K562 (cell line): ENCODE data around the gene KRT80. TPM values are rescaled to one million over a fixed set of nuclear protein-coding genes. Genes with fewer than 3 reads are reported as not detected.

ENCODE experiments used
- CAMTA2 ChIP-seq: fragments of 250-450 bp; sonication (Bioruptor Pico); conservative IDR thresholded peaks from 2 replicates; pipeline ENCODE4 v1.5.1; 2022
- CBX1 ChIP-seq: sonication (generic); IDR thresholded peaks from 2 replicates; pipeline ENCODE4 v1.6.1; 2016; ENCODE audit warnings: antibody characterized with exemption, low read depth, mild to moderate bottlenecking
- MLX ChIP-seq, 2 experiments: fragments of 450-650 bp in 1 of 2; sonication (generic) in 1 of 2; formaldehyde crosslinking; conservative IDR thresholded peaks; 2 replicates each; pipeline versions ENCODE4 v1.4.0 to v1.8.1; 2020 to 2022; ENCODE audit warnings: mild to moderate bottlenecking in 1 of 2, missing genetic modification reagents in 1 of 2
- NCOA4 ChIP-seq: fragments of 450-650 bp; IDR thresholded peaks from 2 replicates; pipeline ENCODE4 v1.6.1; 2018; ENCODE audit warnings: mild to moderate bottlenecking; ENCODE audit not compliant: partially characterized antibody
- ZBTB49 ChIP-seq: sonication (generic); formaldehyde crosslinking; IDR thresholded peaks from 2 replicates; pipeline ENCODE4 v1.8.0; 2022; ENCODE audit warnings: missing genetic modification reagents, mild to moderate bottlenecking, borderline replicate concordance
- ZNF124 ChIP-seq: sonication (generic); formaldehyde crosslinking; IDR thresholded peaks from 2 replicates; pipeline ENCODE4 v1.8.1; 2022; ENCODE audit warnings: missing genetic modification reagents
- ZNF133 ChIP-seq: fragments of 250-450 bp; sonication (Bioruptor Pico); IDR thresholded peaks from 2 replicates; pipeline ENCODE4 v1.4.0; 2020; ENCODE audit warnings: mild to moderate bottlenecking
- polyA plus RNA-seq, 8 experiments: library from polyadenylated mRNA; depleted of rRNA in 4 of 8; stranded (reverse) in 5 of 8; unstranded in 3 of 8; fragments of >200 nt; fragmentation: Nextera tagmentation in 2 of 8; fragmentation: Illumina TruSeq in 1 of 8; extraction: Ambion mirVana in 2 of 8; extraction: Trizol in 1 of 8; gene quantifications; 2 replicates each; pipeline versions ENCODE4 v1.2.1 to v1.2.3, GENCODE V29; 2011 to 2014; ENCODE audit warnings: inconsistent platforms in 1 of 8, missing spikeins in 1 of 8
- total RNA-seq, 7 experiments: library from RNA; depleted of rRNA in 6 of 7; stranded (reverse); fragments of >200 nt in 6 of 7; fragmentation: Illumina TruSeq in 2 of 7; extraction: Trizol in 2 of 7; gene quantifications; 2 replicates each; pipeline versions ENCODE4 v1.2.1 to v1.2.3, GENCODE V29; 2011 to 2021; ENCODE audit warnings: low replicate concordance in 1 of 7
- TF ChIP-seq, protein P1 (sequence below): sonication (generic); formaldehyde crosslinking; IDR thresholded peaks from 2 replicates; pipeline ENCODE4 v1.9.0; 2022; ENCODE audit warnings: mild to moderate bottlenecking, missing genetic modification reagents
- TF ChIP-seq, protein P2 (sequence below), 3 experiments: fragments of 200-800 bp in 1 of 3; fragments of 250-450 bp in 1 of 3; fragments of 450-650 bp in 1 of 3; sonication (Bioruptor Pico) in 1 of 3; sonication (Bioruptor generic) in 1 of 3; formaldehyde crosslinking in 1 of 3; IDR thresholded peaks; 2 replicates each; pipeline versions ENCODE4 v1.6.1 to v1.8.0; 2016 to 2022; ENCODE audit warnings: mild to moderate bottlenecking in 2 of 3, missing genetic modification characterization in 2 of 3, missing compliant biosample characterization in 1 of 3, moderate library complexity in 1 of 3
- TF ChIP-seq, protein P3 (sequence below): sonication (generic); formaldehyde crosslinking; IDR thresholded peaks from 2 replicates; pipeline ENCODE4 v1.9.0; 2022; ENCODE audit warnings: mild to moderate bottlenecking, missing genetic modification reagents
- TF ChIP-seq, protein P4 (sequence below): fragments of 450-650 bp; conservative IDR thresholded peaks from 2 replicates; pipeline ENCODE4 v1.6.1; 2016; ENCODE audit warnings: missing genetic modification characterization, low read depth, mild to moderate bottlenecking, control low read depth, missing compliant biosample characterization

Gene KRT80
- total and polyA plus RNA-seq, 9 of the 15 experiments (the other 6 are each of a cell fraction or from before 2014, with no cell fraction given) = not detected

GRCh38 chr12:52232203-52232673 is 40.4 kb upstream of the KRT80 start (continued):
- TF ChIP-seq ZBTB49 (CRISPR knock-in tag) (no peak), ZNF133 (no peak), ZNF124 (CRISPR knock-in tag) (no peak), MLX (CRISPR knock-in tag; conservative IDR thresholded peaks at IDR 0.05) (no peak), NCOA4 (no peak), CBX1 (no peak), CAMTA2 (CRISPR knock-in tag) (no peak)
- TF ChIP-seq, protein P1, sequence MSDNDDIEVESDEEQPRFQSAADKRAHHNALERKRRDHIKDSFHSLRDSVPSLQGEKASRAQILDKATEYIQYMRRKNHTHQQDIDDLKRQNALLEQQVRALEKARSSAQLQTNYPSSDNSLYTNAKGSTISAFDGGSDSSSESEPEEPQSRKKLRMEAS = no peak
- TF ChIP-seq, protein P2, sequence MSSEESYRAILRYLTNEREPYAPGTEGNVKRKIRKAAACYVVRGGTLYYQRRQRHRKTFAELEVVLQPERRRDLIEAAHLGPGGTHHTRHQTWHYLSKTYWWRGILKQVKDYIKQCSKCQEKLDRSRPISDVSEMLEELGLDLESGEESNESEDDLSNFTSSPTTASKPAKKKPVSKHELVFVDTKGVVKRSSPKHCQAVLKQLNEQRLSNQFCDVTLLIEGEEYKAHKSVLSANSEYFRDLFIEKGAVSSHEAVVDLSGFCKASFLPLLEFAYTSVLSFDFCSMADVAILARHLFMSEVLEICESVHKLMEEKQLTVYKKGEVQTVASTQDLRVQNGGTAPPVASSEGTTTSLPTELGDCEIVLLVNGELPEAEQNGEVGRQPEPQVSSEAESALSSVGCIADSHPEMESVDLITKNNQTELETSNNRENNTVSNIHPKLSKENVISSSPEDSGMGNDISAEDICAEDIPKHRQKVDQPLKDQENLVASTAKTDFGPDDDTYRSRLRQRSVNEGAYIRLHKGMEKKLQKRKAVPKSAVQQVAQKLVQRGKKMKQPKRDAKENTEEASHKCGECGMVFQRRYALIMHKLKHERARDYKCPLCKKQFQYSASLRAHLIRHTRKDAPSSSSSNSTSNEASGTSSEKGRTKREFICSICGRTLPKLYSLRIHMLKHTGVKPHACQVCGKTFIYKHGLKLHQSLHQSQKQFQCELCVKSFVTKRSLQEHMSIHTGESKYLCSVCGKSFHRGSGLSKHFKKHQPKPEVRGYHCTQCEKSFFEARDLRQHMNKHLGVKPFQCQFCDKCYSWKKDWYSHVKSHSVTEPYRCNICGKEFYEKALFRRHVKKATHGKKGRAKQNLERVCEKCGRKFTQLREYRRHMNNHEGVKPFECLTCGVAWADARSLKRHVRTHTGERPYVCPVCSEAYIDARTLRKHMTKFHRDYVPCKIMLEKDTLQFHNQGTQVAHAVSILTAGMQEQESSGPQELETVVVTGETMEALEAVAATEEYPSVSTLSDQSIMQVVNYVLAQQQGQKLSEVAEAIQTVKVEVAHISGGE (CRISPR knock-in tag; IDR thresholded peaks at IDR 0.05) = no peak
- TF ChIP-seq, protein P3, sequence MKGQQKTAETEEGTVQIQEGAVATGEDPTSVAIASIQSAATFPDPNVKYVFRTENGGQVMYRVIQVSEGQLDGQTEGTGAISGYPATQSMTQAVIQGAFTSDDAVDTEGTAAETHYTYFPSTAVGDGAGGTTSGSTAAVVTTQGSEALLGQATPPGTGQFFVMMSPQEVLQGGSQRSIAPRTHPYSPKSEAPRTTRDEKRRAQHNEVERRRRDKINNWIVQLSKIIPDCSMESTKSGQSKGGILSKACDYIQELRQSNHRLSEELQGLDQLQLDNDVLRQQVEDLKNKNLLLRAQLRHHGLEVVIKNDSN (CRISPR knock-in tag) = no peak
- TF ChIP-seq, protein P4, sequence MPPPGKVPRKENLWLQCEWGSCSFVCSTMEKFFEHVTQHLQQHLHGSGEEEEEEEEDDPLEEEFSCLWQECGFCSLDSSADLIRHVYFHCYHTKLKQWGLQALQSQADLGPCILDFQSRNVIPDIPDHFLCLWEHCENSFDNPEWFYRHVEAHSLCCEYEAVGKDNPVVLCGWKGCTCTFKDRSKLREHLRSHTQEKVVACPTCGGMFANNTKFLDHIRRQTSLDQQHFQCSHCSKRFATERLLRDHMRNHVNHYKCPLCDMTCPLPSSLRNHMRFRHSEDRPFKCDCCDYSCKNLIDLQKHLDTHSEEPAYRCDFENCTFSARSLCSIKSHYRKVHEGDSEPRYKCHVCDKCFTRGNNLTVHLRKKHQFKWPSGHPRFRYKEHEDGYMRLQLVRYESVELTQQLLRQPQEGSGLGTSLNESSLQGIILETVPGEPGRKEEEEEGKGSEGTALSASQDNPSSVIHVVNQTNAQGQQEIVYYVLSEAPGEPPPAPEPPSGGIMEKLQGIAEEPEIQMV (tag) = no peak
- TF ChIP-seq, all 486 proteins: peak for 0
